AG08396 (cell line): ENCODE measurements around the gene SPEN.
"Not testable (repeated sequence)": the region's sequence is repeated elsewhere in the genome, so short reads cannot be mapped to it uniquely, and the experiment has no call there.

Experiments used
- DNase-seq: peaks from one replicate; pipeline ENCODE4 v3.0.0; 2012; ENCODE audit warnings: low spot score, mixed read lengths

SPEN gene

DNA sequence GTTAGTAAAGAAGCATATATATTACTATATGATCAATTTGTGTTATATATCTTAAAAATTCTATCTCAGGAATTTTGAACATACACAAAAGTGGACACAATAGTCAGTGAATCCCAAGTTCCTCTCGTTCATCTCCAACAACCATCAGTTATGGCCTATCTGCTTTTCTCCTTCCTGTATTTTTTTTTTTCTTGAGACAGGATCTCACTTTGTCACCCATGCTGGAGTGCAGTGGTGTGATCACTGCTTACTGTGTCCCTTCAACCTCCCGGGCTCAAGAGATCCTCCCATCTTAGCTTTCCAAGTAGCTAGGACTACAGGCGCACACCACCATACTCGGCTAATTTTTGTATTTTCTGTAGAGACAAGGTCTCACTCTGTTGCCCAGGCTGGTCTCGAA, 9.4 kb downstream of the SPEN start:
- no peak for DNase-seq

DNA sequence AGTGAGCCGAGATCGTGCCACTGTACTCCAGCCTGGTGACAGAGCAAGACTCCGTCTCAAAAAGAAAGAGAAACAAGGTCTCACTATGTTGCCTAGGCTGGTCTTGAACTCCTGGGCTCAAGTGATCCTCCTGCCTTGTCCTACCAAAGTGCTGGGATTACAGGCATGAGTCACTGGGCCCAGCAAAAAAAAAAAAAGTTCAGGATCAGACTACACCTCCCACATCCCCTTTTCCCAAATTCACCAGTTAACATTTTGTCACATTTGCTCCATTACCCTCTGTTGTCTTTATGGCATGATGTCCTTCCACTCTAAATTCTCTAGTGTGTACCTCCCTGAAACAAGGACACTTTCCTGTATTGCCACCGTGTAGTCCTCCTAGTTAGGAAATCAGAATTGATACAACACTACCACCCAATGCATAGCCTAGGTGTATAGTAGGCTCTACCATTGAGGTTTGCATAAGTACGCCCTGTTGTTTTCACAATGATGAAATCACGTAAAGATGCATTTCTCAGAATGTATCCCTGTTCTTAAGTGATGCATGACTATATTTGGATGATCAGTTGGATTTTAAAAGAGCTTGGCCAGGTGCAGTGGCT, 10.7 kb downstream of the SPEN start:
- no peak for DNase-seq

DNA sequence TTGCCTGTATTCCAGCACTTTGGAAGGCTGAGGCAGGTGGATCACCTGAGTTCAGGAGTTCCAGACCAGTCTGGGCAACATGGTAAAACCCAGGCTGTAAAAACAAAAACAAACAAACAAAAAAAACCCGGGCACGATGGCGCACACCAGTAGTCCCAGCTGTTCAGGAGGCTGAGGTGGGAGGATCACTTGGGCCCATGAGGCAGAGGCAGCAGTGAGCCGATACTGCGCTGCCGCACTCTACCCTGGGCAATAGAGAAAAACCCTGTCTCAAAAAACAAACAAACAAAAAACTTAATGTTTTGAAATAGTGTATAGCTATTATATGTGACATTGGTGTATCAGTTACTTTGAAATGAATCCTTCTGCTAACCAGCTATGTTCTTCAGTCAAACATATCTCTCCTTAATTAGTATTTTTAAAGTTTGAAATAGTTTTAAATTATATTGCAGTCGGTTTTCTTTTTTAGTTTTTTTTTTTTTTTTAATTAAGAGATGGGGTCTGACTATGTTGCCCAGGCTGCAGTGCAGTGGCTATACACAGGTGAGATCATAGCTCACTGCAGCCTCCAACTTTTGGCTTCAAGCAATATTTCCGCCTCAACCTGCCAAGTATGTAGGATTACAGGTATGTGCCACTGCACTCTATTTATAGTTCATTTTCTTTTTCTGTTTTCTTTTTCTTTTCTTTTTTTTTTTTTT, 11.3 kb downstream of the SPEN start:
- DNase-seq: no peak

DNA sequence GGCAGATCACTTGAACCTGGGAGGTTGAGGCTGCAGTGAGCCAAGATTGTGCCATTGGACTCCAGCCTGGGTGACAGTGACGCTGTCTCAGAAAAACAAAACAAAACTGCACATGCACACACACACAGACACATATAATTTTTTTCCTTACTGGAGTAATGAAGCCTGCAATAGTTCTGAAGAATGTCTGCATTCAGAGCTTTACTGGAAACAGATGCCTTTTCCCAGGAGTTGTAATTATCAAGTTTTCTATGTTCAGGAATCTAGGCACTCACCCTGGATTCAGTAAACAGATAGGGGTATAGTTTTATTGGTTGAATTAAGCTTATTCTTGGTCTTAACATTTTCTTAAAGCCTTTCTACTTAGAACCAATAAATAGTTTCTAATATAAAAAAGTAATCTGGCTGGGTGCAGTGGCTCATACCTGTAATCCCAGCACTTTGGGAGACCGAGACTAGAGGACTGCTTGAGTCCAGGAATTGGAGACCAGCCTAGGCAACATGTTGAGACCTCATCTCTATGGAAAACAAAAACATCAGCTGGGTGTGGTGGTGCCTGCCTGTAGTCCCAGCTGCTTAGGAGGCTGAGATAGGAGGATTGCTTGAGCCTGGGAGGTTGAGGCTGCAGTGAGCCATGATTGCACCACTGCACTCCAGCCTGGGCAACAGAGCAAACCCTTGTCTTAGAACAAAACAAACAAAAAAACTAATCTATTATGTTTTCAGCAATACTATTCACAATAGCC, 15.8 kb downstream of the SPEN start:
- DNase-seq: no peak

DNA sequence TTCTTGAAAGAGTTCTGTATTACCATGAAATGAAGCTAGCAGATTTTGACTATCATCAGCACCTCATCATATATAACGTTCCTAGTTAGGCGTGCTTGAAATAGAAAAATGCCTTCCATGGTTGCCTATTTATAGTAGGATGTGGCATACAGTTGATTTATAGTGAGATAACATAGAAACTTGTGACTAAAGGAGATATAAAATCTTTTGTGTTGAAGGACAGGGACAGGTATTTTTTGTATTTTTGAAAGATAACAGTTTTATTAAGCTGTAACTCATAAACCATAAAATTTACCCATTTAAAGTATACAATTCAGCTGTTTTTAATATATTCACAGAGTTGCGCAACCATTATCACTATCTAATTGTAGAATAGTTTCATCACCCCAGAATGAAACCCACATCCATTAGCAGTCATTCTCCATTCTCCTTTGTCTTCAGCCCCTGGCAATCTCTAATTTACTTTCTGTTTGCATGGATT, 19.3 kb downstream of the SPEN start:
- no peak for DNase-seq

DNA sequence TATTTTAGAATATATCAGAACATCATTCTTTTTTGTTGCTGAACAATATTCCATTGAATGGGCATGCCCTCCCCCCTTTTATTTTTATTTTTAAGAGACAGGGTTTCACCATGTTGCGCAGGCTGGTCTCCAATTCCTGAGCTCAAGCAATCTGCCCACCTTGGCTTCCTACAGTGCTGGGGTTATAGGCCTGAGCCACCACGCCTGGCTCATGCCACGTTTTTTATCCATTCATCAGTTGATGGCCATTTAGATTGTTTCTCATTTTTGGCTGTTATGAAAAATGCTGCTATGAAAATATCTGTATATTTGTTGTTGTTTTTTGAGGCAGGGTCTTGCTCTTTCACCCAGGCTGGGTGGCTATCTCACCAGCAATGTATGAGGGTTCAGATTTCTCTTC, 19.8 kb downstream of the SPEN start:
- DNase-seq: no peak

DNA sequence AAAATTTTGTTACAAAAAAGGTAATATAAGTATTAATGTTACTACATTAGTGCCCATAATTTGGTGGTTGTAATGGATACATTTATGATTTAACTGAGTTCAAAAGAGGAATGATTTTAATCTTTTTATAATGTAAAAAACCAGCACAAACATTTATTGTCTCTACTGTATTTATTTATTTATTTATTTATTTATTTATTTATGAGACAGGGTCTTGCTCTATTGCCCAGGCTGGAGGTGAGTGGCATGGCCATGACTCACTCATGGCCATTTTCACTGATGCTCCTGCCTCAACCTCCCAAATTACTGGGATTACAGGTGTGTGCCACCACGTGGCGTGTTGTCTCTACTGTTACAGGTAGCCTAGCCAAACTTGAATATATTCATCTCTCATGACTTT, 21.9 kb downstream of the SPEN start:
- DNase-seq: no peak

DNA sequence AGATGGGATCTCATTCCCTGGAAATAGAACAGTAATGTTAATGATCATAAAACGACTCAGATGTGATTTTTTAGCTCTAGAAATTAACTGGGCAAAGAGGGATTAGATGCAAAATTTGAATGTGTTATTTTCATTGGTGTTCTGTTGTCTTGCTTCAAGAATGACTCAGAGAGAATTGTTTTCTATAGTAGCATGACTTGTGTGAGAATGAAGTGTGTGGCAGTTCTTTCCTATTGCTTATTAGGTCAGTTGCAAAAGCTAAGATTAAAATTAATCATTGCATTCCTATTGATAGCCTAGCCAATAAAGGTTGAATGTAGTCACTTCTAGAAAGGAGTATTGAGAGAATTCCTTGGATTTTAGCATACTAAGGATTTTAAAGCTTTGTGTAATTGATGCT, 22.9 kb downstream of the SPEN start:
- no peak for DNase-seq

DNA sequence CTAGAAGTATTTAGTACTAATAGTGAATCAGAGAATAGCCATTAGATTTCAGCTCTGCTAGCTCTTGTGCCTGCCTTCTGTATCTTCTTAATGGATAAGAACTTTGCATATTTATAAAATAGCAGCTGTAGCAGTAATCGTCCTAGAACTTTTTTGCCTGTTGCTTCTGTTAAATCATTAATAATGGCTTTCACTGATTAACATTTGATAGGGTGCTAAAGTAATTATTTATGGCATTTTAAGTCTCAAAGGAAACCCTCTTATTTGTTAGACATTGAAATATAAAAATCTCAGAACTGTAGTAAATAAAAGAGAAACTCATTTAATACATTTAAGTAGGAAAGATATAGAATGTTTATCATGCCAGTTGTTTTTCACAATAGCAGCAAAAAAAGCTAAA, 27.0 kb downstream of the SPEN start:
- DNase-seq: no peak

DNA sequence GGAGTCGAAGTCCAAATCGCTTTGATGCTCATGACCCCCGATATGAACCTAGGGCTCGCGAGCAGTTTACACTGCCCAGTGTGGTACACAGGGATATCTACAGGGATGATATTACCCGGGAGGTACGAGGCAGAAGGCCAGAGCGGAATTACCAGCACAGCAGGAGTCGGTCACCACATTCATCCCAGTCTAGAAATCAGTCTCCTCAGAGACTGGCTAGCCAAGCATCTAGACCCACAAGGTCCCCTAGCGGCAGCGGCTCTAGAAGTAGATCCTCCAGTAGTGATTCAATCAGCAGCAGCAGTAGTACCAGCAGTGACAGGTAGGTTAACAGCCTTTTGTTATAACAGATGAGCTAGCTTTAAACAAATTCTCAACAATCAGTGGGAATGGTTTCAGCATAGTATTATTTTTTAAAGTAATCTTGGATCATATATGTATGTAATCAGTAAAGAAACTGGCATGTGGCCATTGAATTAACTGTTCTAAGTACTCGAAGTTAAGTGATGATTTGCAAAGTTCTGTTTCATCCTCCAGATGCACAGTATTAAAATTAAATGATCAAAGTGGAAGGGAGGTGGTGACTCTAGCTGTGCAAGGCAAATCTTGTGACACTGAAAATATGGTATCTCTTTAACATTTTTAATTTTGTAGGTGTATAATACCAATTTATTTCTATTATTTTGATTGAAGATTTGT, 29.0 kb downstream of the SPEN start:
- no peak for DNase-seq

DNA sequence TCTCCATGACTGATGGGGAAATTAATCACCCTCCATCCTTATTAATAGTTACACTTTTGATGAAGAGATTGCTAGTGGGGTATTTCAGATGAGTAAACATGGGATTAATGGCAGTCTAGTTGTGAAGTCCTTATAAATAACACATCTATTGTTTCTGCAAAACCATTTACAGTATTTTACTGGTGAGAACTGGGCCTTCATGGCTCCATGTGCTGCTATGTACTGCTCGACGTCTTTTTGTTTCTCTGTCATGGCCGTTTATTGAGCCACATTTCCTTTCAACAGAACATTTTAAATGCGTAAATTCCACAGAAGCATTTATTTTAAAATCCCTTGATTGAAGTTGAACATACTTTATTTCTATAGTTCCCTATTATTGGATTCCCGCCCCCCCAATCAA, 34.5 kb downstream of the SPEN start:
- DNase-seq: no peak

DNA sequence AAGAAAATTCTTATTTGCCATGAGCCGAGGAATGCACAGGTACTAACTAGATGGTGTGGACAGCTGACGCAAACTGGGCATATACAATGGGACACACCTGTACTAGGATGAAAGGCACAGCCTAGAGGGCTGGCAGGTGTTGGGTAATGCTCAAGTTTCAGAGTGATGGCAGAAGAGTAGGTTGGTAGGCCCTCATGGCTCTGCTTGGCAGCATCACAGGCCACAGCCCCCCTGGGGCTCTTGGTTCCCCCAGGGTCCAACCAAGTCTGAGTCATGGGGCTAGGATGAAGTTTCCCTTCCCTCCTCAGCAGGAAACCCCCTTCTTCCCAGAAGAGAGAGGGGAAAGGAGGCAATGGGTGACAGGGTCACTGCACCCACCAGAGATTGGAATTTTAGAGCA, 35.2 kb downstream of the SPEN start:
- no peak for DNase-seq

DNA sequence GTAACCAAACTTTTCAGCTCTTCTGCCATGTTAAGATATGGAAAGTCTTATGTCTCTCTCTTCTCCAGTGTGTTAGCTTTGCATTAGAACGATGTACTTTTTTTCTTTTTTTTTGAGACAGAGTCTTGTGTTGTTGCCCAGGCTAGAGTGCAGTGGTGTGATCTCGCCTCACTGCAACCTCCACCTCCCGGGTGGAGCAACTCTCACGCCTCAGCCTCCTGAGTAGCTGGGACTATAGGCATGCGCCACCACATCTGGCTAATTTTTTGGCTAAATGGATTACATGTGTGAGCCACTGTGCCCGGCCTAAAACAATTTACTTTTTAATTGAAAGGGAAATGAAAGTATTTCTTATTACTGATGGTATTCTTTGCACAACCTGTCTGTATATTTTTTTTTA, 35.8 kb downstream of the SPEN start:
- no peak for DNase-seq

DNA sequence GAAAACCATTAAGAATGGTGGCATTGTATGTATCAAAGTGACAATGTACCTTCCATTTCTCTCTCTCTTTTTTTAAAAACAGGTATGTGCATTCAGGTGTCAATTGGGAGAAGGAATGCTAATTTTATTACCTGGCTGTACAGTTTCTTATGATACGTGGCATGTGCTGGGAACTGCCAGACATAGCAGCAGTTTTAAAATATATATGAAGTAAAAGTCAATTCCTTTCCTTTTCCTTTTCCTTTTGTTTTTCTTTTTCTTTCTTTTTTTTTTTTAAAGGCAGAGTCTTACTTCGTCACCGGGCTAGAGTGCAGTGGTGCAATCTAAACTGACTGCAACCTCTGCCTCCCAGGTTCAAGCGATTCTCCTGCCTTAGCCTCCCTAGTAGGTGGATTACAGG, 37.0 kb downstream of the SPEN start:
- no peak for DNase-seq

DNA sequence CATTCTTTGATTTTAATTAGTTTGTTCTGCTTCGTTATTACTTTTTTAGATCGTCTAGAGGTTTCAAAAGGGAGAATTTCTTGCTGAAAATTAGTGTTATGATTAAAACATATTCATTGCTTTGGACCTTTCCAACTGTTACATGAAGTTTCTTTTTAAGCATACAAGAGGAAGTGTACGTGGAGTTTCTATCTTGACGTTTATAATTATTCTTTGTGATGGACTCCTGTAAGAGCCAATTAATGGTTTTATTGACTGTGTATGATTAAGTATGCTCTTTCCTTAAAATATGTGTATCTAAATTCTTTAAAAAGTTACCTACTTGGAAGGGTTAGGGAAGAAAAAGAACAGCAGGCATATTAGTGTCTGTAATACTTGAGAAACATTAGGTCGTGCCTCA, 37.8 kb downstream of the SPEN start:
- no peak for DNase-seq

DNA sequence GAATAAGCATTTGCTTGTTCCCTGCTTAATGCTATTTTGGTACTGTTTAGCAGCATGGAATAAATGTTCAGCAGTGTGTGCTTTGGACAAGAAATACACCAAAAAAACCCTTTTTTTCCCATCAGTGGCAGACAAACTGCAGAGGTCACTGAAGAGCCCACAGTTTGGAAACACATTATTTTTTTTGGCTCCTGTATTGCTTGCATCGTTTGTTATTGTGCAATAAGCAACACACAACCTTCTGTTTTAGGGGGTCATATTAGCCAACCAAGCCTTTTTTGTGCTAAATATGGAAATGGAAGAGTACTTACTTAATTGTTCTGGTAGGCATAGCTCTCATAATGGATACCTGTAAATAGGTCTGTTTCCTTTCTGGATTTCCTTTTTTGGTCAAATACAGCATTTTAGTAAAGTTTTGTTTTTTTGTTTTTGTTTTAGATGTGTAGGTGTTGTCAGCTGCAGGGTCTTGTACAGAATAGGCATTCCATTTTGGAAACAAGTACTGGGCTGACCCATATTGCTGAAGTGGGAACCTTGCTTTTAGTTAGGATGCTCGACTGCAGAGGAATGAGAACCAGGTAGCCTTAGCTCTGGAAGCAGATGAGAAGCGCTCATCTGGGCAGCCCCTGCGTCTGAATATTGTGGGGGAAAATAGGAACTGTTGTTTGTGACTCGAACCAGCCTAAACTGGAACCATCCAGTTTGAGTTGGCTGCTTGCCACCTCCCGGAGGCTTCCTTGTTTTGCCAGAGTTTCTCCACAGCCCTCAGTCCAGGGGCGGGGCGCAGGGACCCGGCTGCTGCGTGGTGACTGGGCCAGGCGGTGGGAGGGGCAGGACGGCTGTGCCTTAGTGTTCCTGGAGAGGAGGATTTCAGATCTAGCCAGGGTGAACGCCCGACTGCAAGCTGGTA, 38.4 kb downstream of the SPEN start:
- DNase-seq: peak; percentile 89

DNA sequence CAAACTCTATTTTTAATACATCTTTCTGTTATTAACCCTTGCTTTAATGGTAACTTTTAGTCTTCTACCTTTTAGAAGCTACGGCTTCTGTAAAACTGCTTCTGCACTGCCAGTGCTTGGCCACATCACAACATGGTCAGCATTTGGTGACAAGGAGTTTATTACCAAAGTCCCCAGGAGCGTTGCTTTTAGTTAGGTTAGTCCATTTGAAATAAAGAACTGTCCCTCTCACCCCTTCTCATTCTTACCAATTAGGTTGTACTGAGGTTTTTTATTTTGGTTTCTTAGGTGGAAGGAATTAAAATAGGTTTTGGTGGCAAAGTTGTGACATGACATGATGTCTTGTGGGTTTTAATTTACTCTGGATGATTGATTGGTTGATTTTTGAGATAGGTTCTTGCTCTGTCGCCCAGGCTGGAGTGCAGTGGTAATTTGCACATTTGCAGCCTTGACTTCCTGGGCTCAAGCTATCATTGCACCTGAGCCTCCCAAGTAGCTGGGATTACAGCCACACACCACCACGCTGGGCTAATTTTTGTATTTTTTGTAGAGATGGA, 39.2 kb downstream of the SPEN start:
- no peak for DNase-seq

DNA sequence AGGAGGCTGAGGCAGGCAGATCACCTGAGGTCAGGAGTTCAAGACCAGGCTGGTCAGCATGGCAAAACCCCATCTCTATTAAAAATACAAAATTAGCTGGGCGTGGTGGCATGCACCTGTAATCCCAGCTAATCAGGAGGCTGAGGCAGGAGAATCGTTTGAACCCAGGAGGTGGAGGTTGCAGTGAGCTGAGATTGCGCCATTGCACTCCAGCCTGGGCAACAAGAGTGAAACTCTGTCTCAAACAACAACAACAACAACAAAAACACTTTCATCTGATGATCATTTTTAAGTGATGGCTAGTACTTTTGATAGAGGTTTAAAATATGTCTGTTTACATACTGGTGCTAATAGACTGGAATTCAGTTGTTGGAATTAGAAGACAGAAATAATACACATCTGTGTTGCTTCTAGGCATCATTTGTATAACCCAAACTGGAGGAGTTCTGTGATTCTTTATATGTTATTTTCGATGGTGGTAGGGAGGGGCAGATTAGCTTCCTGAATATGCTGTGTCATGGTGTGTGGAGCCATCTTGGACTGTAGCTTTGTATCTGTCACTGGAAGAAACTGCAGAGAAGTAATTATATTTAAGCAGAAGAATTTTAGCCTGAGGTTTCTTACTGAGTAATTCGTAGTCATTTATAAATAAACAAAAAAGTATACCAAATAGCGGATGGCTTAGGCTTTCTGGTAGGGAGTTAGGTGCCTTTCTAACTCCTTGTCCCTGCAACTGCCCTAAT, 45.5 kb downstream of the SPEN start:
- DNase-seq: peak; percentile 52

DNA sequence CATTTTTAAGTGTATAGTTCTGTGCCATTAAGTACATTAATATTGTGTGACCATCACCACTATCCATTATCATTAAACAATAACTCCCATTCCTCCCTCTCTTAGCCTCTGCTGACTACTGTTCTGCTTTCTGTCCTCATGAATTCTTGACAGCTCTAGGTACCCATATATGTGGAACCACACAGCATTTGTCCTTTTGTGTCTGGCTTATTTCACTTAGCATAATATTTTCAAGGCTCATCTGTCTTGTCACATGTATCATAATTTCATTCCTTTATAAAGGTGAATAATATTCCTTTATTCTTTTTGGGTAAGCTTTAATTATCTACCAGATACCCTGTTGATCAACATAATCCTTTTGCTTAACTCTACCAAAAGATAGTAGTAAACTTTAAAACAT, 47.7 kb downstream of the SPEN start:
- no peak for DNase-seq

DNA sequence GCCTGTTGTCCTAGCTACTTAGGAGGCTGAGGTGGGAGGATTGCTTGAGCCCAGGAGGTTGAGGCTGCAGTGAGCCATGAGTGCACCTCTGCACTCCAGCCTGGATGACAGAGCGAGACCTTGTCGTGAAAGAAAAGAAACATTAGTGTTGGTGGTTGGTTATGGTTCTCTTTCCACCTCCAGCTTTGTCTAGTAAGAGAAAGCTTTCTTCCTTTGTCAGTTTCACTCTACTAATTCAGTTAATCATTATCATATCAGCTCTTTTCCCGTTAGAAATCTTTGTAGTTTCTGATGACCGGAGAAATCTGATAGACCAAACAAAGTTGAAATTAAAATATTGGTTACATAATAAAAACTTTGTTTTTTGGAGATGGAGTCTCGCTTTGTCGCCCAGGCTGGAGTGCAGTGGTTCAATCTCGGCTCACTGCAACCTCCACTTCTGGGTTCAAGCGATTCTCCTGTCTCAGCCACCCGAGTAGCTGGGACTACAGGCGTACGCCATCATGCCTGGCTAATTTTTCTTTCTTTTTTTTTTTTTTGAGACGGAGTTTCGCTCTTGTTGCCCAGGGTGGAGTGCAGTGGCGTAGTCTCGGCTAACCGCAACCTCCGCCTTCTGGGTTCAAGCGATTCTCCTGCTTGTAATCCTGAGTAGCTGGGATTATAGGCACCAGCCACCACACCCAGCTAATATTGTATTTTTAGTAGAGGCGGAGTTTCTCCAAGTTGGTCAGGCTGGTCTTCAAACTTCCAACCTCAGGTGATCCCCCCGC, 49.5 kb downstream of the SPEN start:
- DNase-seq: not testable (repeated sequence)
